Measurements from ENCODE around the gene RNF215.

Gene RNF215

GRCh38 chr22:30370641-30371230, 16.5 kb downstream of the RNF215 start:
- no peak overlapping the region for H3K4me3 ChIP-seq (ENCODE audit: low read depth, low read length, poor library complexity, severe bottlenecking)

DNA sequence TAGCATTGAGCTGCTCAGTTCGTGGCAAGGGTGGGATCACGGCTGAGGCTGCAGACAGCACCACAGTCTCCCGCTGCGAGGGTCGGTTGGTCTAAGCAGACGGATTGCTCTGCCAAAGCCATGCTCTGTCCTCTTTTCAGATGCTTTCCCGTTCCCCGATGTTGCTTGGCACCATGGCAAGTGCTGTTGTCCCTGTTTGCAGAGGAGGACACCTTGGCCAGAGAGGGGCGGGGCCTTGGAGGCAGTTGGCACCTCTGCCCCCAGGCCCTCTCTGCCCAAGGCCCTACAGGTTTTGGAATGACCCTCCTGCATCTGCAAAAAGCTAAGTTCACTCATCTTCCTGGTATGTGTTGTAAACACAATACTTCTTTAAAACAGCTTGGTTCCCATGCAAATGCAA, 18.8 kb downstream of the RNF215 start:
- H3K27ac ChIP-seq (ENCODE audit: low read depth, low read length, poor library complexity, severe bottlenecking), result no peak overlapping the region
- no peaks in the 10 kb centered on the region for H3K36me3 ChIP-seq (ENCODE audit: insufficient read depth, low read length)
- H3K4me1 ChIP-seq (ENCODE audit: insufficient read depth, low read length, severe bottlenecking), result no peaks in the 10 kb centered on the region
- no peaks in the 10 kb centered on the region for H4K20me1 ChIP-seq (ENCODE audit: insufficient read depth, low read length)
- H3K4me3 ChIP-seq (ENCODE audit: low read depth, low read length, poor library complexity, severe bottlenecking), result no peak overlapping the region
- H3K4me2 ChIP-seq (ENCODE audit: low read length), result no peak overlapping the region
- TF ChIP-seq, protein P1, sequence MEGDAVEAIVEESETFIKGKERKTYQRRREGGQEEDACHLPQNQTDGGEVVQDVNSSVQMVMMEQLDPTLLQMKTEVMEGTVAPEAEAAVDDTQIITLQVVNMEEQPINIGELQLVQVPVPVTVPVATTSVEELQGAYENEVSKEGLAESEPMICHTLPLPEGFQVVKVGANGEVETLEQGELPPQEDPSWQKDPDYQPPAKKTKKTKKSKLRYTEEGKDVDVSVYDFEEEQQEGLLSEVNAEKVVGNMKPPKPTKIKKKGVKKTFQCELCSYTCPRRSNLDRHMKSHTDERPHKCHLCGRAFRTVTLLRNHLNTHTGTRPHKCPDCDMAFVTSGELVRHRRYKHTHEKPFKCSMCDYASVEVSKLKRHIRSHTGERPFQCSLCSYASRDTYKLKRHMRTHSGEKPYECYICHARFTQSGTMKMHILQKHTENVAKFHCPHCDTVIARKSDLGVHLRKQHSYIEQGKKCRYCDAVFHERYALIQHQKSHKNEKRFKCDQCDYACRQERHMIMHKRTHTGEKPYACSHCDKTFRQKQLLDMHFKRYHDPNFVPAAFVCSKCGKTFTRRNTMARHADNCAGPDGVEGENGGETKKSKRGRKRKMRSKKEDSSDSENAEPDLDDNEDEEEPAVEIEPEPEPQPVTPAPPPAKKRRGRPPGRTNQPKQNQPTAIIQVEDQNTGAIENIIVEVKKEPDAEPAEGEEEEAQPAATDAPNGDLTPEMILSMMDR (IDR thresholded peaks at IDR 0.05; ENCODE audit: low read length), result no peak
- TF ChIP-seq EZH2 (IDR thresholded peaks at IDR 0.05; ENCODE audit: borderline replicate concordance, low read length), result no peak
- H3K9me2 ChIP-seq (ENCODE audit: low read depth, low read length), result no peaks in the 10 kb centered on the region
- H3K9me3 ChIP-seq (ENCODE audit: low read length), result no peaks in the 10 kb centered on the region
- no peaks in the 10 kb centered on the region for H3F3A ChIP-seq (ENCODE audit: insufficient read depth, low read length)
- H2AFZ ChIP-seq (ENCODE audit: low read length), result no peak overlapping the region
- no peak overlapping the region for H3K9ac ChIP-seq (ENCODE audit: low read length)
- no peaks in the 10 kb centered on the region; the same call in 1 of the 2 replicates for H3K27me3 ChIP-seq (ENCODE audit: insufficient read depth, low read length)
- no peaks in the 10 kb centered on the region for H3K79me2 ChIP-seq (ENCODE audit: insufficient read depth, low read length)

More at GRCh38 chr22:30370641-30371230, 16.5 kb downstream of the RNF215 start:
- Histone ChIP-seq H3K4me1 (ENCODE audit: insufficient read depth, low read length, severe bottlenecking) (no peaks in the 10 kb centered on the region), H3K9me2 (ENCODE audit: low read depth, low read length) (no peaks in the 10 kb centered on the region), H3K4me2 (ENCODE audit: low read length) (no peak overlapping the region), H2AFZ (ENCODE audit: low read length) (no peak overlapping the region), H3K27me3 (ENCODE audit: insufficient read depth, low read length) (peaks cover 4% of the 10 kb centered on the region; the same call in 1 of the 2 replicates), H3K36me3 (ENCODE audit: insufficient read depth, low read length) (no peaks in the 10 kb centered on the region), H3F3A (ENCODE audit: insufficient read depth, low read length) (no peaks in the 10 kb centered on the region), H3K9ac (ENCODE audit: low read length) (no peak overlapping the region), H3K27ac (ENCODE audit: low read depth, low read length, poor library complexity, severe bottlenecking) (no peak overlapping the region), H4K20me1 (ENCODE audit: insufficient read depth, low read length) (no peaks in the 10 kb centered on the region), H3K9me3 (ENCODE audit: low read length) (no peaks in the 10 kb centered on the region), H3K79me2 (ENCODE audit: insufficient read depth, low read length) (no peaks in the 10 kb centered on the region)
- TF ChIP-seq, protein P1 (IDR thresholded peaks at IDR 0.05; ENCODE audit: low read length), result no peak
- TF ChIP-seq EZH2 (IDR thresholded peaks at IDR 0.05; ENCODE audit: borderline replicate concordance, low read length), result no peak

DNA sequence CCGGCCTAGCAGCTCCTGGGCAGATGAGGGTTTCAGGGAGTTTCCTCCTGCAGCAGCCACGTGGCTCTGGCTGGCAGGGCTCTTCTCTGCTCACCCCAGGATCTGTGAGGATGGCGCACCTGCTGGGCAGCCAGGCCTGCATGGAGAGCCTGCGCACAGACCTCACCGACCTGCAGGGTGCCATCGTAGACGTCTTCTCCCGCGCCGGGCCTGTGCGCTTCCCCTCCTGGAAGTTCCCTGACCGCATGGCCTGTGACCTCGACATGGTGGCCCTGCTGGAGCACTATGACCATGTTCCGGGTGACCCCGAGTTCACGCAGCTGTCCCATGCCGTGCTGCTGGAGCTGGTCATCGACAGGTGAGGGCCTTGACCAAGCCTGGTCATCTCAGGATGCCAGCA, 21.3 kb downstream of the RNF215 start:
- Histone ChIP-seq H3F3A (ENCODE audit: insufficient read depth, low read length) (no peaks in the 10 kb centered on the region), H3K79me2 (ENCODE audit: insufficient read depth, low read length) (no peaks in the 10 kb centered on the region), H3K9me3 (ENCODE audit: low read length) (no peaks in the 10 kb centered on the region), H3K4me1 (ENCODE audit: insufficient read depth, low read length, severe bottlenecking) (no peaks in the 10 kb centered on the region), H3K4me3 (ENCODE audit: low read depth, low read length, poor library complexity, severe bottlenecking) (no peak overlapping the region), H3K27ac (ENCODE audit: low read depth, low read length, poor library complexity, severe bottlenecking) (no peak overlapping the region), H3K36me3 (ENCODE audit: insufficient read depth, low read length) (no peaks in the 10 kb centered on the region), H3K27me3 (ENCODE audit: insufficient read depth, low read length) (no peaks in the 10 kb centered on the region; the same call in 1 of the 2 replicates), H4K20me1 (ENCODE audit: insufficient read depth, low read length) (no peaks in the 10 kb centered on the region), H2AFZ (ENCODE audit: low read length) (no peak overlapping the region), H3K4me2 (ENCODE audit: low read length) (no peak overlapping the region), H3K9ac (ENCODE audit: low read length) (no peak overlapping the region), H3K9me2 (ENCODE audit: low read depth, low read length) (no peaks in the 10 kb centered on the region)
- TF ChIP-seq, protein P1 (IDR thresholded peaks at IDR 0.05; ENCODE audit: low read length), result no peak
- TF ChIP-seq EZH2 (IDR thresholded peaks at IDR 0.05; ENCODE audit: borderline replicate concordance, low read length), result no peak

All from OCI-LY1 (cell line).